Measurements from ENCODE around the gene TTPAL. TPM values are rescaled to one million over a fixed set of nuclear protein-coding genes. Genes with fewer than 3 reads are reported as not detected.
A peak's percentile ranks its signal among the peaks of the same experiment; 100 is the strongest.

TTPAL gene
- total and polyA plus RNA-seq, 10 of the 15 experiments (the other 5 are each of a cell fraction or from before 2014, with no cell fraction given): 4.0 to 24.0 (median 9.3) TPM

GRCh38 chr20:44509762-44510161, 34.1 kb downstream of the TTPAL start:
- ChIA-PET CTCF (interaction anchor here (0.8 kb wide), 1 partner anchor 11 kb away, joined by 3 read pairs; no protein-coding TSS in a partner anchor), POLR2A (interaction anchor here (2.9 kb wide), 1 partner anchor 11 kb away, joined by 9 read pairs; the partner anchor contains the start of gene SERINC3), RAD21 (ENCODE audit: unreplicated experiment) (no interaction called here), SMC1A (ENCODE audit: uncharacterized antibody, unreplicated experiment) (interaction anchor here (1.0 kb wide), 1 partner anchor 18 kb away, joined by 3 read pairs; no protein-coding TSS in a partner anchor)
- Histone ChIP-seq H3K4me3 (no peak overlapping the region), H3K9me3 (replicated peaks; ENCODE audit: control insufficient read depth, insufficient read depth, low read length) (no peaks in the 10 kb centered on the region), H4K20me1 (ENCODE audit: control insufficient read depth, insufficient read depth) (0 out of 2 replicates have a peak, but pooled peaks cover 4% of the 10 kb centered on the region), H3K27me3 (replicated peaks in 1 of 2; ENCODE audit: control insufficient read depth in 2 of 2, insufficient read depth in 2 of 2, low read length in 1 of 2) (no peaks in the 10 kb centered on the region), H3K9ac (ENCODE audit: control insufficient read depth, insufficient read depth, low read length) (no peak overlapping the region), H3K27ac (ENCODE audit: control insufficient read depth, insufficient read depth) (no peak overlapping the region), H3K79me2 (ENCODE audit: control insufficient read depth, insufficient read depth, low read length) (peaks cover 6% of the 10 kb centered on the region), H2AFZ (ENCODE audit: control insufficient read depth, low read depth, low read length) (no peak overlapping the region), H3K4me1 (ENCODE audit: control insufficient read depth, insufficient read depth, low read length) (no peaks in the 10 kb centered on the region), H3K4me2 (ENCODE audit: control insufficient read depth, insufficient read depth) (no peak overlapping the region), H3K36me3 (ENCODE audit: control insufficient read depth in 2 of 2, insufficient read depth in 2 of 2, low read length in 1 of 2) (peaks cover 2 to 27% of the 10 kb centered on the region in 2 experiments)
- DNase-seq (ENCODE audit: low read depth, low spot score) (no peak), ATAC-seq (no peak), FAIRE-seq (no peak)
- in situ Hi-C loops (cut with MboI): no loop called here
- intact Hi-C loops (cut with micrococcal nuclease; ENCODE audit: unreplicated experiment): no loop called here
- WGBS (ENCODE audit: insufficient coverage, insufficient replicate concordance, low lambda C conversion rate, missing lambda C conversion rate): 68% methylated on average over 4 of the region's 4 CpGs
- TF ChIP-seq LARP7 (IDR thresholded peaks at IDR 0.05): no peak
- no peak for TF ChIP-seq CHD4 (IDR thresholded peaks at IDR 0.05)
- no peak for TF ChIP-seq IRF5 (IDR thresholded peaks at IDR 0.05; ENCODE audit: borderline replicate concordance)
- no peak for TF ChIP-seq PAX5 (IDR thresholded peaks at IDR 0.05; ENCODE audit: borderline replicate concordance, low read depth, low read length)
- TF ChIP-seq IRF3 (IDR thresholded peaks at IDR 0.05): no peak
- no peak for TF ChIP-seq SMAD1 (IDR thresholded peaks at IDR 0.05; ENCODE audit: low read depth, partially characterized antibody)
- TF ChIP-seq PKNOX1 (IDR thresholded peaks at IDR 0.05): no peak
- TF ChIP-seq FOXK2 (IDR thresholded peaks at IDR 0.05): no peak
- TF ChIP-seq EZH2 (IDR thresholded peaks at IDR 0.05; ENCODE audit: borderline replicate concordance, control insufficient read depth, low read depth, low read length): no peak
- BruUV-seq (replicated peaks): TSS peak; percentile 30

Data from GM12878 (cell line).